GM21576 (cell line): ENCODE measurements around the gene GAS2L2.

ENCODE experiments used
- ATAC-seq: cut with Tn5 transposase; IDR thresholded peaks from one replicate; pipeline ENCODE4 v1.9.1; 2021; ENCODE audit warnings: mild to moderate bottlenecking, moderate library complexity; ENCODE audit not compliant: unreplicated experiment

Gene GAS2L2

GRCh38 chr17:35752945-35753764 is at the start of gene GAS2L2:
TSS of gene GAS2L2 (minus strand) at chr17:35753239. CDS start at chr17:35752850, 389 bp downstream.
- ATAC-seq, result no peak

DNA sequence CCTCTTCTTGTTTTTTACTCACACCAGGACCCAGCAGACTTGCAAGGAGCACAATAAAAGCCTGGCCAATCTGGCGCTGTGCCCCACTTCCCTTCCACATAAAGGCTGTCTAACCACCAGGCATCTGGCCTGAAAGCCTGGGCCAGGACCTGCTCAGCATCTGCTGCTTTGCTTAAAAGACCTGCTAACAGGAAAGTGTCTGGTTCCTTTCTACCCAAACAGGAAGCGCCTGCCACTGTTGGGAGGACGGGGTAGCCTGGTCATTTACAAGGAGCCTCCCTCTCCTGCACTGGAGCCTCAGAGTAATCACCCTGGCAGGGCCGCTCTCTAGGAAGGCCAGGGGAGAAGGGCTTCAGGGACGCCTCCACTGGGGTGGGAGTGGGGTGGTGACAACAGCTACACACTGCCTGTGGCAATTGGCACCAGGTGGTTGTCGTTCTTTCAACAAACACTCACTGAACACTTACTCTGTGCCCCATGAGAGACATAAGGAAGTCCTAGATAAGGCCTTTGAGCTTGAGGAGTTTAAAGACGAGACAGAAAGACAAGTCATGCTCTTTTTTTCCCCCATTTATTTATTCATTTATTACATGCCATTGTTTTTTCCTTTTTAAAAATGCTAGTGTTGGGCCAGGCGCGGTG is 48.7 kb upstream of the GAS2L2 start:
- no peak for ATAC-seq

- ATAC-seq, result no peak
Observed at GRCh38 chr17:35799942-35800341, 46.9 kb upstream of the GAS2L2 start.

GRCh38 chr17:35797918-35798317 is 44.9 kb upstream of the GAS2L2 start:
- ATAC-seq, result no peak

DNA sequence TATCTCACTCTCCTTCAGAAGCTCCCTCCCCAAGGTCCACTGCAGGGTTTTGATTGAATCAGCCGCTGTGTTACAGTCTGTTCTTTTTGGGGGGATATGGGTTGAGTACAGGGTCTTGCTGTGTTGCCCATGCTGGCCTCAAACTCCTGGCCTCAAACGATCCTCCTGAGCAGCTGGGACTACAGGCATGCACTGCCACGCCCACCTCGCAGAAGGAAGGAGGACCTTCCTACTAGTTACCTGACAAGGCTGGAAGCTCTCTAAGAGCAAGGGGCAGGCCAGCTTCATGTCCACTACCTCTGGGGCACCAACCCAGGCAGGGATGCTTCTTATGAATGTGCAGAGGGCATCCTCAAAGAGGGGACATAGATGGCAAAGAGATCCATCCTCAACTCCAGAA is 44.3 kb upstream of the GAS2L2 start:
- ATAC-seq, result no peak

GRCh38 chr17:35796942-35797341 is 43.9 kb upstream of the GAS2L2 start:
- no peak for ATAC-seq

DNA sequence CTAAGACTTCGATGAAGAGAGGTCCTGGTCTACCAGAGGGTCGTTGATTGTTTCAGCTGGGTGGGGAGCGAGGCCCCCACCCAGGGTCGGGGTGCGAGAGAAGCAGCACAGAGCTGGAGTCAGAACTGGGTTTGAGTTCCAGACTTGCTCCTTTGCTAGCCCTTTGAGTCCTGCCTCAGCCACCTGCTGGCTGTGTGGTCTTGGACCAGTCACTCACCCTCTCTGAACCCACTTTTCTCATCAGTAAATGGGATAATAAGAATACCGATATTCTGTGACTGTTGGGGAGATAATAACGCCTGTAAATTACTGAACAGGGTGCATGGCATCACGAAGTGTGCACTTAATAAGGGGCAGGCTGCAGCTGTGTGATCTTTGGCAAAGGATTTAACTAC is 42.8 kb upstream of the GAS2L2 start:
- ATAC-seq, result no peak

DNA sequence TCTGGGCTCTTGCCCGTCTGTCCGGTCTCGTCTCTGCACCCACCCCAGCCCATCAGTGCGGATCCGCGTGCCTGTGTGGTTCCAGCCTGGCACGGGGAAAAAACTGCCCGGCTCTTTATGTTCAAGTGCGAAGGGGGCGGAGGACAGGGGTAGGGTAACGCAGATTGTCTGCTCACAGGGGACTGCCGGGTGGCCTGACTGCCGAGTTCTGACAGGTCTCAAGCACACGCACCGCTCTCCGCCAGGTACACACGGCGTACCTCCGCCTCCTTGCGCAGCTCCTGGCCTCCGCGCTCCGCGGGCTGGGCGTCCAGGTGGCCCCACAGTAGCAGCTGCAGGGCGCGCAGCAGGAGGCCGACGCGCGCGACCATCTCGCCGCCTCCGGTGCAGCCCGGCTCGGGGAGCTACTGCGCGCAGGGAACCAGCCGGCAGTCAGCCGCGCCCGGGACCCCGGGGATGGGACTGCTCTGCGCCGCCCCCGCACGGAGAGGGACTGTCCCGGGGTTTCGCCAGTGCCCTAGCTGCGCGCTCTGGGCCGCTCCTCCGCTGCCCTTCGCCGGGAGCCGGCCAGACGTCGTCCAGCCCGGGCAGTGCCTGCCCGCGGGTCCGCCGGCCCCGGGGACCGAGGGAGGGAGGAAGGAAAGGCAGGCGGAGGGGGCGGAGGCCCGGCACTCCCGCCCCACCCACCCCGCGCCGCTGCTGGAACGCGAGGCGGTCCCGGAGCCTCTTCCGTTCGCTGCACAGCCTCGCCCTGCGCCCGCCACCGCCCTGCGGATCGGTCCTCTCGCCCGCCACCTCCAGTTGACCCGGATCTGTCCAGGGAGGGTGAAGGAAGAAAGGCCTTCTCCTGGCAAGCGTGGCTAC is 42.2 kb upstream of the GAS2L2 start, which contains the start of gene MMP28:
Gene MMP28, minus strand, starts transcription at position 635 of the 864 bp plus-strand sequence. Its CDS starts 264 bp downstream, at position 371.
- no peak for ATAC-seq

DNA sequence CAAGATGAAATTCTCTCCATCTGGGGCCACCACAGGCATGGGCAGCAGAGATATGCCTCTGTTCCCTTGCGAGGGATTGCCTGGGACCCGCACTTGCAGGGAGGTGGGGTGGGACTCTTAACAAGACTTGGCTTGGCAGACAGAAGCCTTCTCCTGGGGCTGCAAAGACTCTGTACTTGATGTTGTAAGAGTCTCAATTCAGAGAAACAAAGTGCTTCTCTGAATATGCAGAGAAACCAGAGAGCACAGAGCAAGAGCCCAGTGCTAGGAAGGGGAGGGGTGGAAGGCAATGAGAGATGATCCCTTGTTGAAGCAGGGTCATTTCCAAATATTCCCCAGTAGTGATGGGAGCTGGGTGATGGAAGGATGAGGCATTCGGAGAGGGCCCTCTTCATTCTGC is 40.2 kb upstream of the GAS2L2 start:
- no peak for ATAC-seq

GRCh38 chr17:35791681-35792350 is 38.8 kb upstream of the GAS2L2 start:
- ATAC-seq, result no peak

- ATAC-seq, result no peak
Observed at GRCh38 chr17:35790841-35791240, 37.8 kb upstream of the GAS2L2 start.

GRCh38 chr17:35788477-35789368 is 35.7 kb upstream of the GAS2L2 start:
- ATAC-seq, result no peak

DNA sequence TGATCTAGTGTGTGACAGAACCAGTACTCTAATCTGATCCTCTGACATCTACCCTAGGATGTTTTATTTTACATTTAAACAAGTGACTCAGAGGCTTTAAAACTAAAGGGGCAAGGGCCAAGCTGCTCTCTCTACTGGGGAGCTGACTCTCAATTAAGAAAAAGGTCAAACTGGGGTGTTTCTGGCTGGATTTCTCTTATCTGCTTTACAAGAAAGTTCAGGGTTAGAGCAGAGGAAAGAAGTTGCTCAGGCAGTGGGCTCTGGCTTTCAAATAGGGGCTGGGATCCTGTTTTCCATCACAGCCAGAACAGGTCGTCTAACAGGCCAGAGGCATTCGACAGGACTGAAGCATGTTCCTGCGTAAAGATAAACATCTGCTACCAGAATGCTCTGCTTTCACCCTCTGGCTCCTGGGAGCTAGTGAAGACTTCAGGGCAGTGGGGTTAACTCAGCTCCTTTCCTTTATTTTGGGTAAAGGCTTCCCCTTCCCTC is 33.9 kb upstream of the GAS2L2 start:
- ATAC-seq, result no peak

DNA sequence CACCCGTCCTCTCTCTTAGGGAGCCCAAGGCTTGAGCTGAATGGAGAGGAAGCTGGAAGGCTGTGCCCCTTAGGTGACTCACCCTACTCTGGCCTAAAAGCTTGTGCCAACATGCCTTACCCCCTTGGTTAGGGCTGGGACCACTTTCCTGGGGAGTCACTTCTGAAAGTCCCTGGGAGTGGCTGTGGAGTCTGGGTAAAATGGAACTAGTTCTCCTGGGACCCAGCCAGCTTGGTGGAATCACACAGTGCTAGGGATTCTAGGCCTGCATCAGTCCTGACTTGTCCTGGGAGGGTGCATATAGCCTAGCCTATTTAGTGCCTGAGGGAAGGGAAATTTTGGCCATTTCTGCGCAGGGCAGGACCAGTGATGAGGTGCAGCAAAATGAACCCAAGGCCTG is 31.9 kb upstream of the GAS2L2 start:
- no peak for ATAC-seq

DNA sequence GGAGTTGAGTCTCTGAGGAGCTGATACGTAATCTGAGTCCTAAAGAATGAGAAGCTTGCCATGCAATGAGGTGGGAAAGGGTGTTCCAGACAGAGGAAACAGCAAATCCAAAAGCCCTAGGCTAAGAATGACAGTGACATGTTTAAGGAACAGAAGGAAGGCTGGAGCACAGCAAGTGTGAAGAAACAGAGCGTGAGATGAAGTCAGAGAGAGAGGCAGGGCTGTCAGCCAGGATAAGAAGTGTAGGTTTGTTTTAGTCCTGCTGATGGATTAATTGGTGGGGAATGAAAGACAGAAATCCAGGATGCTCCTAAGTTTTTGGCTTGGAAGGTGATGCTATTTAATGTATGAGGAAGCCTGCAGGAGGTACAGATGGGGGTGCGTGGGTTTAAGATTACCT is 27.9 kb upstream of the GAS2L2 start:
- ATAC-seq, result no peak

DNA sequence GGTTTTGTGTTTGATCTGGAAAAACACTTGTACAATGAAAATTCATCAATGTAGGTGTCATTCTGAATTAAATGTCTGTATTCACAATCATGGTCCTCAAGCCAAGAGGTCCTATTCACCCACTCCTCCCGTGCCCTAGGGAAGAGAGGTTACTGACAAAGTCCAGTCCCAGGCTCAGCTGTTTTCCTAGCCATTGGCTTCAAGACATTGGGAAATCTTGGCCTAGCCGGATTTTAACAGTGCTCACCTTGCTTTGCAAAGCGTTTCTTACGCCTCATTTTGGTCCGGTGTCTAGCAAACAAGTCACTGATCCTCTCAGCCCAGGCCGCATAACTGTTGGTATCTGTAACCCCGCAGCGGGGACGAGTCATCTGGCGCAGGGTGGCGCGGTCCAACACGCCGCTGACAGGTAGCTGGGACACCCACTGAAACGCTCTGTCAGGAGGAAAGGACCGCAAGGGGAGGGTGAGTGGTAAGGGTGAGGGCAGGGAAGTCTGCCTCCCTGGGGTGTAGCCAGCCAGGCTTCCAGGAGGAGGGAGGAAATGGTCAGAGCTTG is 25.7 kb upstream of the GAS2L2 start:
- ATAC-seq, result no peak

DNA sequence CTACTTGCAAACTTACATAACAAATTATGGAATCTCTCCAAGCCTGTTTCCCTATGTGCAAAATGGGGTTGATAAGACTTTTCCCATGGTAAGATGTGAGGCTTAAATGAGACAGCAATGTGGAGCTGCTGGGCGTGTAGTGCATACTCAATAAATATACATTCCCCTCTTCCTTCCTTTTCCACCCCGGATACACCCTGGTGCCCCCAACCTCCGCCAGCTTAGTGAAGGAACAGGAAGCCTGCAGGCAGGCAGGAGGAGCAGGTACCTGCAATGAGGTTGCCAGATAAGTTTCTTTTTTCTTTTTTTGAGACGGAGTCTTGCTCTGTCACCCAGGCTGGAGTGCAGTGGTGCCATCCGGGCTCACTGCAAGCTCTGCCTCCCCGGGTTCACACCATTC is 22.5 kb upstream of the GAS2L2 start:
- no peak for ATAC-seq

GRCh38 chr17:35775039-35775438 is 22.0 kb upstream of the GAS2L2 start:
- no peak for ATAC-seq

GRCh38 chr17:35774499-35774898 is 21.5 kb upstream of the GAS2L2 start:
- no peak for ATAC-seq
